Adrenal gland (tissue), 5 donors: ENCODE data around the gene PLCB1.

Source experiments
- POLR2A ChIP-seq, 2 donors: fragments of 450-650 bp; IDR thresholded peaks; one replicate each; pipeline ENCODE4 v1.6.1; 2017; ENCODE audit warnings: antibody characterized with exemption in 2 of 2, mild to moderate bottlenecking in 2 of 2, moderate library complexity in 1 of 2
- TF ChIP-seq, protein P1 (sequence below), 6 experiments: fragments of 450-650 bp in 4 of 6; fragments of 200-600 bp in 2 of 6; sonication (generic) in 1 of 6; IDR thresholded peaks; 1 replicate in 5 of 6; 2 replicates in 1 of 6; pipeline versions ENCODE4 v1.5.1 to v1.8.0; 2016 to 2021; ENCODE audit warnings: antibody characterized with exemption in 6 of 6, mild to moderate bottlenecking in 2 of 6, moderate library complexity in 1 of 6
- donor health status: DM: no; HTN: no; CAD: no.

DNA sequence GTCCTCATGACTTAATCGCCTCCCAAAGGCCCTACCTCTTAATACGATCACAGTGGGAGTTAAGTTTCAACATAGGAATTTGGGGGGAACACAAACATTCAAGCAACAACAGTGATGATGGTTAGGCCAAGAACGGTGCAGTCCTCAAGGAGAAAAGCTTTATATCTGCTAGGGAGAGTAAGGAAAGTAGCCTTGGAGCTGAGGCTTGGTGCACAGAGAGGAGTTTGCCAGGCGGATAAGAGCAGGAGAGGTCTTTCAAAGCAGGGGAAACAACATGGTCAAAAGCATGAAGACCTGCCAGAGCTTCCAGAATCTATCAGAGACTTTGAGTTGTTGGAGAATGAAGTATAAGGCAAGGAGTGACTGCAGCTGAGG lies 119.1 kb downstream of the PLCB1 start:
- no peak for TF ChIP-seq POLR2A (IDR thresholded peaks at IDR 0.05)
- TF ChIP-seq, protein P1, sequence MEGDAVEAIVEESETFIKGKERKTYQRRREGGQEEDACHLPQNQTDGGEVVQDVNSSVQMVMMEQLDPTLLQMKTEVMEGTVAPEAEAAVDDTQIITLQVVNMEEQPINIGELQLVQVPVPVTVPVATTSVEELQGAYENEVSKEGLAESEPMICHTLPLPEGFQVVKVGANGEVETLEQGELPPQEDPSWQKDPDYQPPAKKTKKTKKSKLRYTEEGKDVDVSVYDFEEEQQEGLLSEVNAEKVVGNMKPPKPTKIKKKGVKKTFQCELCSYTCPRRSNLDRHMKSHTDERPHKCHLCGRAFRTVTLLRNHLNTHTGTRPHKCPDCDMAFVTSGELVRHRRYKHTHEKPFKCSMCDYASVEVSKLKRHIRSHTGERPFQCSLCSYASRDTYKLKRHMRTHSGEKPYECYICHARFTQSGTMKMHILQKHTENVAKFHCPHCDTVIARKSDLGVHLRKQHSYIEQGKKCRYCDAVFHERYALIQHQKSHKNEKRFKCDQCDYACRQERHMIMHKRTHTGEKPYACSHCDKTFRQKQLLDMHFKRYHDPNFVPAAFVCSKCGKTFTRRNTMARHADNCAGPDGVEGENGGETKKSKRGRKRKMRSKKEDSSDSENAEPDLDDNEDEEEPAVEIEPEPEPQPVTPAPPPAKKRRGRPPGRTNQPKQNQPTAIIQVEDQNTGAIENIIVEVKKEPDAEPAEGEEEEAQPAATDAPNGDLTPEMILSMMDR (IDR thresholded peaks at IDR 0.05): no peak
